ENCODE data around the gene SHANK2. TPM values are rescaled to one million over a fixed set of nuclear protein-coding genes. Genes with fewer than 3 reads are reported as not detected.
A peak's percentile ranks its signal among the peaks of the same experiment; 100 is the strongest.

Gene SHANK2
- polyA plus RNA-seq, 3 donors: not detected

DNA sequence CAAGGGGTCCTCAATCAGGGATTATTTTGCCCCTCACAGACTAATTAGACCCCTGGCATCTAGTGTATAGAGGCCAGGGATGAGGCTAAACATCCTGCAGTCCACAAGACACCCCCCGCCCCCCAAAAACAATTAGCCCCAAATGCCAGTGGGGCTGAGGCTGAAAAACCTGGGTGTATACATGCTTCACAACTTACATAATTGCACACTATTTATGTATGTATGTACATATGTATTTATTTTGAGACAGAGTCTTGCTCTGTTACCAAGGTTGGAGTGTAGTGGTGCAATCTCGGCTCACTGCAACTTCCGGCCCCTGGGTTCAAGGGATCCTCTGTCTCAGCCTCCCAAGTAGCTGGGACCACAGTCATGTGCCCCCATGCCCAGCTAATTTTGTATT is 28.8 kb upstream of the SHANK2 start:
- intact Hi-C loops (cut with micrococcal nuclease): no loop called here
- WGBS (ENCODE audit: insufficient coverage): no CpG with 5 or more reads among the region's 3 CpGs

DNA sequence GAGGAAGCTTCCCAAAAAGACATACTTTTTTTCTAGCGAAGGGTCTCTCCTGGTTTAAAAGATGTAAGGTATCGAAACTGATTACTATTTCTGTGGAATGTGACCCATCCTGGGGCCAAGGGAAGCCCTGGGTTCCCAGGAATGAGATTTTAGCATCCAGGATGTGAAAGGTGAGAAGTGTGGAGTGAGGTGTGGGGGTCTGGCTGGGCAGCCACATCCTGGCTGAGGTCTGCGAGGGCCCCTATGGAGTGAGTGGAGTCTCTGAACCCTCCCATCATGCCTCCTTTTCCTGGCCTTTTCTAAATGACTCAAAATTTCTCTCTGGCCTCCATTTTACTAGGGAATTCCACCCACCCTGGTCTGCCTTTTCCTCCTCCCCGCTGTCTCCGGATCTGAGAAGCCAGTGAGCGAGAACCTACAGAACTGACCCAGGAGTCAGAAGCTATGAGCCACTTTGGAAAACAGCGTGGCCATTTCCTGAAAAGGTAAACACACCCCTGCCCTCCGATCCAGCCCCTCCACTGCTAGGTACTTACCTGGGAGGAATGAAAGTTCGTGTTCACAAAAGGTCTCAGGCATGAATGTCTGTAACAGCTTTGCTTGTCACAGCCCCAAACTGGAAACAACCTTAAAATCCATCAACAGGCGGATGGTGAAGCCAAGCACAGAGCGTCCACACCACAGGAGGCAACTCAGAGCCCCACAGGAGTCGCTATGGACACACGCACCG is 27.7 kb upstream of the SHANK2 start:
- H3K4me1 Mint-ChIP-seq: no peaks in the 10 kb centered on the region
- Histone ChIP-seq H3K27me3 (ENCODE audit: control insufficient read depth in 2 of 2, insufficient read depth in 2 of 2, low read length in 2 of 2) (no peaks in the 10 kb centered on the region), H4K20me1 (ENCODE audit: insufficient read depth, low read length) (no peaks in the 10 kb centered on the region), H3K4me1 (ENCODE audit: control insufficient read depth in 1 of 2, insufficient read depth in 2 of 2, low read length in 2 of 2) (no peaks in the 10 kb centered on the region), H3K9me3 (replicated peaks in 1 of 2; ENCODE audit: control insufficient read depth in 1 of 2, insufficient read depth in 1 of 2, low read length in 2 of 2) (no peaks in the 10 kb centered on the region), H3K27ac (ENCODE audit: low read depth in 1 of 2, low read length in 2 of 2) (no peak overlapping the region), H2AFZ (ENCODE audit: insufficient read depth, low read depth, low read length, poor library complexity, severe bottlenecking) (no peak overlapping the region), H3K9ac (ENCODE audit: insufficient read depth, low read length, poor library complexity, severe bottlenecking) (no peak overlapping the region), H3K4me3 (replicated peaks in 1 of 3; ENCODE audit: low read depth in 2 of 3, low read length in 3 of 3) (no peak overlapping the region), H3K36me3 (replicated peaks in 1 of 2; ENCODE audit: control insufficient read depth in 1 of 2, insufficient read depth in 2 of 2, low read length in 2 of 2) (no peaks in the 10 kb centered on the region), H3K79me2 (ENCODE audit: insufficient read depth, low read length) (no peaks in the 10 kb centered on the region), H3K4me2 (replicated peaks; ENCODE audit: extremely low read depth, low read length, poor library complexity, severe bottlenecking) (no peak overlapping the region)
- 78% methylated on average over 11 of the region's 14 CpGs for WGBS (ENCODE audit: insufficient coverage)
- peaks cover 3 to 8% (median 4%) of the 10 kb centered on the region in 3 donors for H3K27me3 Mint-ChIP-seq (ENCODE audit: low read depth in 3 of 3)
- H3K36me3 Mint-ChIP-seq: no peaks in the 10 kb centered on the region
- peak overlapping the region in 2 of 7 donors; percentile 14 to 75 for H3K27ac Mint-ChIP-seq
- H3K4me3 Mint-ChIP-seq: no peak overlapping the region
- H3K9me3 Mint-ChIP-seq: peaks cover 0 to 7% (median 4%) of the 10 kb centered on the region in 7 donors
- intact Hi-C loops (cut with micrococcal nuclease): no loop called here
- no peak for DNase-seq
- TF ChIP-seq, protein P1, sequence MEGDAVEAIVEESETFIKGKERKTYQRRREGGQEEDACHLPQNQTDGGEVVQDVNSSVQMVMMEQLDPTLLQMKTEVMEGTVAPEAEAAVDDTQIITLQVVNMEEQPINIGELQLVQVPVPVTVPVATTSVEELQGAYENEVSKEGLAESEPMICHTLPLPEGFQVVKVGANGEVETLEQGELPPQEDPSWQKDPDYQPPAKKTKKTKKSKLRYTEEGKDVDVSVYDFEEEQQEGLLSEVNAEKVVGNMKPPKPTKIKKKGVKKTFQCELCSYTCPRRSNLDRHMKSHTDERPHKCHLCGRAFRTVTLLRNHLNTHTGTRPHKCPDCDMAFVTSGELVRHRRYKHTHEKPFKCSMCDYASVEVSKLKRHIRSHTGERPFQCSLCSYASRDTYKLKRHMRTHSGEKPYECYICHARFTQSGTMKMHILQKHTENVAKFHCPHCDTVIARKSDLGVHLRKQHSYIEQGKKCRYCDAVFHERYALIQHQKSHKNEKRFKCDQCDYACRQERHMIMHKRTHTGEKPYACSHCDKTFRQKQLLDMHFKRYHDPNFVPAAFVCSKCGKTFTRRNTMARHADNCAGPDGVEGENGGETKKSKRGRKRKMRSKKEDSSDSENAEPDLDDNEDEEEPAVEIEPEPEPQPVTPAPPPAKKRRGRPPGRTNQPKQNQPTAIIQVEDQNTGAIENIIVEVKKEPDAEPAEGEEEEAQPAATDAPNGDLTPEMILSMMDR (IDR thresholded peaks at IDR 0.05): no peak

More for the DNA sequence above, 28.8 kb upstream of the SHANK2 start:
- Histone ChIP-seq H2AFZ (ENCODE audit: insufficient read depth, low read depth, low read length, poor library complexity, severe bottlenecking) (no peak overlapping the region), H3K36me3 (replicated peaks in 1 of 2; ENCODE audit: control insufficient read depth in 1 of 2, insufficient read depth in 2 of 2, low read length in 2 of 2) (no peaks in the 10 kb centered on the region), H3K27me3 (ENCODE audit: control insufficient read depth in 2 of 2, insufficient read depth in 2 of 2, low read length in 2 of 2) (no peaks in the 10 kb centered on the region), H3K79me2 (ENCODE audit: insufficient read depth, low read length) (no peaks in the 10 kb centered on the region), H3K4me1 (ENCODE audit: control insufficient read depth in 1 of 2, insufficient read depth in 2 of 2, low read length in 2 of 2) (no peaks in the 10 kb centered on the region), H3K9me3 (replicated peaks in 1 of 2; ENCODE audit: control insufficient read depth in 1 of 2, insufficient read depth in 1 of 2, low read length in 2 of 2) (no peaks in the 10 kb centered on the region), H4K20me1 (ENCODE audit: insufficient read depth, low read length) (no peaks in the 10 kb centered on the region), H3K4me2 (replicated peaks; ENCODE audit: extremely low read depth, low read length, poor library complexity, severe bottlenecking) (no peak overlapping the region), H3K27ac (ENCODE audit: low read depth in 1 of 2, low read length in 2 of 2) (no peak overlapping the region), H3K4me3 (replicated peaks in 1 of 3; ENCODE audit: low read depth in 2 of 3, low read length in 3 of 3) (no peak overlapping the region), H3K9ac (ENCODE audit: insufficient read depth, low read length, poor library complexity, severe bottlenecking) (no peak overlapping the region)
- Mint-ChIP-seq H3K4me1 (no peaks in the 10 kb centered on the region), H3K27ac (peak overlapping the region in 1 of 7 donors; percentile 50), H3K27me3 (ENCODE audit: low read depth in 3 of 3) (peaks cover 4 to 10% (median 10%) of the 10 kb centered on the region in 3 donors), H3K36me3 (no peaks in the 10 kb centered on the region), H3K4me3 (no peak overlapping the region), H3K9me3 (peaks cover 0 to 7% (median 0%) of the 10 kb centered on the region in 7 donors)
- DNase-seq: no peak
- TF ChIP-seq, protein P1 (IDR thresholded peaks at IDR 0.05): no peak
